Left ventricle myocardium superior (tissue), 1 donor: ENCODE results near the gene MPV17L. TPM values are rescaled to one million over a fixed set of nuclear protein-coding genes. Genes with fewer than 3 reads are reported as not detected.
"Not testable (repeated sequence)": the region's sequence is repeated elsewhere in the genome, so short reads cannot be mapped to it uniquely, and the experiment has no call there.

ENCODE experiments used
- ATAC-seq: fragments of 200-7000 bp; cut with Tn5 transposase; one replicate; pipeline ENCODE4 v1.9.1; 2020; ENCODE audit warnings: mild to moderate bottlenecking, moderate library complexity
- DNase-seq: peaks from one replicate; pipeline ENCODE4 v3.0.0-alpha.2; 2020
- intact Hi-C: fragments of 100-400 bp; cut with micrococcal nuclease; formaldehyde crosslinking; loops from one replicate; pipeline ENCODE4 v1.11.0; 2022
- total RNA-seq: library from RNA; stranded (reverse); fragmentation: NEBNext Ultra II Directional; extraction: Animal tissue kit (Norgen Biotek cat#: 25700); gene quantifications from one replicate; pipeline ENCODE4 v1.2.1, GENCODE V29; 2021
- donor health status: DM: no; HTN: yes; CAD: no; lungs with severe emphysema.

Gene MPV17L
- total RNA-seq, 1 donor from 2014 or later, result 5.3 TPM

GRCh38 chr16:15443753-15444152, 48.2 kb downstream of the MPV17L start:
- DNase-seq, result no peak
- intact Hi-C loops, result no loop called here
- ATAC-seq, result no peak

- no peak for DNase-seq
- intact Hi-C loops, result no loop called here
- no peak for ATAC-seq
Observed at GRCh38 chr16:15444264-15444663, 48.7 kb downstream of the MPV17L start.

- no peak for ATAC-seq
- no peak for DNase-seq
- intact Hi-C loops, result no loop called here
Observed at GRCh38 chr16:15445450-15445849, 49.9 kb downstream of the MPV17L start.

GRCh38 chr16:15446901-15447300, 51.3 kb downstream of the MPV17L start:
- DNase-seq (no peak), ATAC-seq (no peak)
- intact Hi-C loops, result no loop called here

- ATAC-seq, result peak; percentile 33
- intact Hi-C loops, result no loop called here
- DNase-seq, result peak; percentile 41
Observed at GRCh38 chr16:15450624-15451023, 55.1 kb downstream of the MPV17L start.

GRCh38 chr16:15451098-15451731, 55.7 kb downstream of the MPV17L start:
- no peak for DNase-seq
- intact Hi-C loops, result no loop called here
- no peak for ATAC-seq

GRCh38 chr16:15452246-15452855, 56.8 kb downstream of the MPV17L start:
- ATAC-seq (no peak), DNase-seq (no peak)
- intact Hi-C loops, result no loop called here

- ATAC-seq, intact Hi-C loops, DNase-seq: not testable (repeated sequence)
Observed at GRCh38 chr16:15453296-15453695, 57.7 kb downstream of the MPV17L start.

- DNase-seq, ATAC-seq, intact Hi-C loops: not testable (repeated sequence)
Observed at GRCh38 chr16:15454933-15455332, 59.4 kb downstream of the MPV17L start.

GRCh38 chr16:15457400-15457799, 61.8 kb downstream of the MPV17L start:
- ATAC-seq (no peak), DNase-seq (no peak)

GRCh38 chr16:15457958-15458357, 62.4 kb downstream of the MPV17L start:
- intact Hi-C loops, result no loop called here
- ATAC-seq, result no peak
- DNase-seq, result no peak

More at GRCh38 chr16:15457400-15457799, 61.8 kb downstream of the MPV17L start:
- intact Hi-C loops, result no loop called here

- intact Hi-C loops, result no loop called here
- ATAC-seq (no peak), DNase-seq (no peak)
Observed at GRCh38 chr16:15459791-15460190, 64.2 kb downstream of the MPV17L start.

- DNase-seq (no peak), ATAC-seq (no peak)
- intact Hi-C loops, result no loop called here
Observed at GRCh38 chr16:15460601-15461000, 65.0 kb downstream of the MPV17L start.

- intact Hi-C loops, result no loop called here
- no peak for DNase-seq
- ATAC-seq, result no peak
Observed at GRCh38 chr16:15461376-15461775, 65.8 kb downstream of the MPV17L start.

Other genes with a start within 250 kb of the MPV17L start
- gene NPIPA5, start 17.5 kb upstream of the MPV17L start, total RNA-seq, result 9.9 TPM
- 55.0 TPM for gene BMERB1, start 38.8 kb downstream of the MPV17L start, total RNA-seq
- 53.6 TPM for gene MARF1, start 247.4 kb downstream of the MPV17L start, total RNA-seq